Chondrocyte (in vitro differentiated cells): ENCODE results near the gene CRAMP1. TPM values are rescaled to one million over a fixed set of nuclear protein-coding genes. Genes with fewer than 3 reads are reported as not detected.

Experiments
- DNase-seq: peaks from one replicate; pipeline ENCODE4 v3.0.0; 2021; ENCODE audit warnings: mixed read lengths, low spot score
- H3K27ac Mint-ChIP-seq: one replicate; pipeline ENCODE4 v1.8.0; 2021; ENCODE audit warnings: mild to moderate bottlenecking, moderate library complexity, mixed read lengths; ENCODE audit not compliant: unreplicated experiment
- H3K27me3 Mint-ChIP-seq: 2 replicates; pipeline ENCODE4 v1.8.0; 2021; ENCODE audit warnings: low read depth, mixed read lengths
- H3K36me3 Mint-ChIP-seq: 2 replicates; pipeline ENCODE4 v1.8.0; 2021; ENCODE audit warnings: low read depth, mixed read lengths
- H3K4me1 Mint-ChIP-seq: 2 replicates; pipeline ENCODE4 v1.8.0; 2021; ENCODE audit warnings: low read depth, mild to moderate bottlenecking, mixed read lengths
- H3K4me3 Mint-ChIP-seq: one replicate; pipeline ENCODE4 v1.8.0; 2021; ENCODE audit warnings: mild to moderate bottlenecking, moderate library complexity, mixed read lengths; ENCODE audit not compliant: unreplicated experiment
- H3K9me3 Mint-ChIP-seq: 2 replicates; pipeline ENCODE4 v1.8.0; 2021; ENCODE audit warnings: low read depth, mixed read lengths
- CTCF ChIP-seq: fragments of 200-600 bp; sonication (generic); IDR thresholded peaks from 2 replicates; pipeline ENCODE4 v1.5.0; 2021; ENCODE audit warnings: antibody characterized with exemption, mild to moderate bottlenecking, moderate library complexity
- total RNA-seq: library from RNA; stranded (reverse); gene quantifications from 3 replicates; pipeline ENCODE4 v1.2.1, GENCODE V29; 2021

The CRAMP1 gene
- total RNA-seq, 1 donor from 2014 or later: 20.5 TPM

- Mint-ChIP-seq H3K27ac (peak within 1 kb of the TSS; percentile 100), H3K9me3 (no peaks in the 10 kb centered on the region), H3K4me1 (peaks cover 45% of the 10 kb centered on the region), H3K27me3 (no peaks in the 10 kb centered on the region), H3K36me3 (peaks cover 4% of the 10 kb centered on the region), H3K4me3 (peak within 1 kb of the TSS; percentile 96)
- peak; percentile 95 for DNase-seq
- peak; percentile 95 for TF ChIP-seq CTCF
These were observed 93.7 kb downstream of the CRAMP1 start, which contains the start of gene MAPK8IP3 for GRCh38 chr16:1705688-1706385. Gene MAPK8IP3, plus strand, starts transcription at chr16:1706195. Its CDS starts 145 bp downstream, at chr16:1706340.

GRCh38 chr16:1706386-1707192, 94.4 kb downstream of the CRAMP1 start:
- no peaks in the 10 kb centered on the region for H3K27me3 Mint-ChIP-seq
- peak overlapping the region; percentile 96 for H3K4me3 Mint-ChIP-seq
- peak overlapping the region; percentile 96 for H3K27ac Mint-ChIP-seq
- TF ChIP-seq CTCF: no peak
- no peak for DNase-seq
- peaks cover 39% of the 10 kb centered on the region for H3K4me1 Mint-ChIP-seq
- no peaks in the 10 kb centered on the region for H3K9me3 Mint-ChIP-seq
- H3K36me3 Mint-ChIP-seq: peaks cover 2% of the 10 kb centered on the region

GRCh38 chr16:1707193-1707790, 95.1 kb downstream of the CRAMP1 start:
- no peak for DNase-seq
- Mint-ChIP-seq H3K36me3 (peaks cover 2% of the 10 kb centered on the region), H3K4me3 (peak overlapping the region; percentile 87), H3K27ac (peak overlapping the region; percentile 96), H3K4me1 (peaks cover 39% of the 10 kb centered on the region), H3K27me3 (no peaks in the 10 kb centered on the region), H3K9me3 (no peaks in the 10 kb centered on the region)
- TF ChIP-seq CTCF: peak; percentile 23

- Mint-ChIP-seq H3K27ac (peak overlapping the region; percentile 96), H3K4me3 (peak overlapping the region; percentile 87)
- DNase-seq: no peak
These were observed 96.1 kb downstream of the CRAMP1 start for GRCh38 chr16:1708083-1708767.

More at GRCh38 chr16:1708083-1708767, 96.1 kb downstream of the CRAMP1 start:
- Mint-ChIP-seq H3K9me3 (no peaks in the 10 kb centered on the region), H3K36me3 (no peaks in the 10 kb centered on the region), H3K27me3 (no peaks in the 10 kb centered on the region), H3K4me1 (peaks cover 44% of the 10 kb centered on the region)
- TF ChIP-seq CTCF: no peak
